Mesenchymal stem cell (in vitro differentiated cells and primary cell): ENCODE results near the gene ATXN7L1.

ENCODE experiments used
- DNase-seq: peaks from one replicate; pipeline ENCODE4 v3.0.0-alpha.2; 2013
- H2AFZ ChIP-seq: one replicate; pipeline ENCODE4 v1.6.1; 2013; ENCODE audit warnings: low read depth, mild to moderate bottlenecking, control low read depth, inconsistent platforms, low read length, moderate library complexity
- H2AK5ac ChIP-seq: 2 replicates; pipeline ENCODE4 v1.6.1; 2013; ENCODE audit warnings: low read length, moderate library complexity, mild to moderate bottlenecking, inconsistent platforms; ENCODE audit not compliant: severe bottlenecking
- H2BK120ac ChIP-seq: one replicate; pipeline ENCODE4 v1.6.1; 2013; ENCODE audit warnings: low read depth, mild to moderate bottlenecking, inconsistent platforms, low read length, moderate library complexity
- H2BK12ac ChIP-seq, 2 experiments: one replicate each; pipeline ENCODE4 v1.6.1; 2013; ENCODE audit warnings: inconsistent platforms in 2 of 2, low read length in 2 of 2, mild to moderate bottlenecking in 2 of 2, moderate library complexity in 2 of 2, control low read depth in 1 of 2
- H2BK15ac ChIP-seq: one replicate; pipeline ENCODE4 v1.6.1; 2013; ENCODE audit warnings: mild to moderate bottlenecking, low read depth, inconsistent platforms; ENCODE audit not compliant: poor library complexity, severe bottlenecking
- H2BK5ac ChIP-seq: 2 replicates; pipeline ENCODE4 v1.6.1; 2013; ENCODE audit warnings: low read depth, mild to moderate bottlenecking, low read length, control low read depth, inconsistent platforms; ENCODE audit not compliant: poor library complexity, severe bottlenecking
- H3K14ac ChIP-seq, 2 experiments: one replicate each; pipeline ENCODE4 v1.6.1; 2013; ENCODE audit warnings: inconsistent platforms in 2 of 2, low read length in 2 of 2, control low read depth in 1 of 2, mild to moderate bottlenecking in 1 of 2, moderate library complexity in 1 of 2
- H3K18ac ChIP-seq, 2 experiments: one replicate each; pipeline ENCODE4 v1.6.1; 2013; ENCODE audit warnings: inconsistent platforms in 2 of 2, low read length in 2 of 2, control low read depth in 1 of 2, low read depth in 1 of 2, mild to moderate bottlenecking in 1 of 2
- H3K23ac ChIP-seq, 2 experiments: one replicate each; pipeline ENCODE4 v1.6.1; 2013; ENCODE audit warnings: inconsistent platforms in 2 of 2, low read length in 2 of 2, mild to moderate bottlenecking in 2 of 2, moderate library complexity in 2 of 2, control low read depth in 1 of 2
- H3K27ac ChIP-seq: 2 replicates; pipeline ENCODE4 v1.5.1; 2013; ENCODE audit warnings: mild to moderate bottlenecking, moderate library complexity, low read length, control low read depth, inconsistent platforms; ENCODE audit not compliant: poor library complexity, severe bottlenecking
- H3K27me3 ChIP-seq, 2 experiments: 2 replicates each; pipeline versions ENCODE4 v1.6.1 to v1.7.0; 2013; ENCODE audit warnings: low read length in 2 of 2, mild to moderate bottlenecking in 2 of 2, moderate library complexity in 2 of 2, control low read depth in 1 of 2, inconsistent platforms in 1 of 2; ENCODE audit not compliant: control insufficient read depth in 1 of 2, insufficient read depth in 1 of 2
- H3K36me3 ChIP-seq, 2 experiments: 2 replicates each; pipeline versions ENCODE4 v1.6.1 to v1.7.0; 2013; ENCODE audit warnings: low read length in 2 of 2, control low read depth in 1 of 2, inconsistent platforms in 1 of 2, low read depth in 1 of 2, mild to moderate bottlenecking in 1 of 2; ENCODE audit not compliant: insufficient read depth in 2 of 2, control insufficient read depth in 1 of 2
- H3K4ac ChIP-seq, 2 experiments: one replicate each; pipeline ENCODE4 v1.6.1; 2013; ENCODE audit warnings: inconsistent platforms in 2 of 2, low read length in 2 of 2, mild to moderate bottlenecking in 2 of 2, moderate library complexity in 2 of 2, control low read depth in 1 of 2, low read depth in 1 of 2
- H3K4me1 ChIP-seq: 2 replicates; pipeline ENCODE4 v1.6.1; 2013; ENCODE audit warnings: low read depth, low read length, control low read depth; ENCODE audit not compliant: control insufficient read depth, insufficient read depth
- H3K4me2 ChIP-seq: 2 replicates; pipeline ENCODE4 v1.6.1; 2013; ENCODE audit warnings: low read length, mild to moderate bottlenecking, inconsistent platforms; ENCODE audit not compliant: poor library complexity, severe bottlenecking
- H3K4me3 ChIP-seq, 2 experiments: 2 replicates each; pipeline versions ENCODE4 v1.5.1 to v1.7.0; 2013; ENCODE audit warnings: low read length in 2 of 2, mild to moderate bottlenecking in 2 of 2, control low read depth in 1 of 2, low read depth in 1 of 2; ENCODE audit not compliant: insufficient read depth in 1 of 2
- H3K79me1 ChIP-seq: replicated peaks from 2 replicates; pipeline ENCODE4 v1.6.1; 2013; ENCODE audit warnings: mild to moderate bottlenecking, control low read depth, low read length, inconsistent platforms; ENCODE audit not compliant: poor library complexity, severe bottlenecking
- H3K9ac ChIP-seq: 2 replicates; pipeline ENCODE4 v1.7.0; 2013; ENCODE audit warnings: mild to moderate bottlenecking, low read length, moderate library complexity
- H3K9me3 ChIP-seq: 2 replicates; pipeline ENCODE4 v1.7.0; 2013; ENCODE audit warnings: mild to moderate bottlenecking, low read length; ENCODE audit not compliant: control insufficient read depth
- H4K8ac ChIP-seq: one replicate; pipeline ENCODE4 v1.6.1; 2013; ENCODE audit warnings: inconsistent platforms, mild to moderate bottlenecking, low read length, moderate library complexity
- H4K91ac ChIP-seq: one replicate; pipeline ENCODE4 v1.6.1; 2013; ENCODE audit warnings: mild to moderate bottlenecking, low read length, inconsistent platforms
- WGBS: methylation state at CpG from one replicate; pipeline ENCODE4 v1.1.7; 2013; ENCODE audit warnings: mixed read lengths; 5-methylcytosine and 5-hydroxymethylcytosine counted together

The ATXN7L1 gene

GRCh38 chr7:105816266-105816843 lies 60.0 kb downstream of the ATXN7L1 start:
- H3K14ac ChIP-seq, result no peak overlapping the region
- H3K18ac ChIP-seq, result peak overlapping the region in 1 of 2 experiments; percentile 37
- no peak overlapping the region for H2BK120ac ChIP-seq
- H3K36me3 ChIP-seq, result peaks cover 5 to 13% of the 10 kb centered on the region in 2 experiments
- WGBS, result 77% methylated on average over 5 of the region's 5 CpGs
- no peak overlapping the region for H2AK5ac ChIP-seq
- no peaks in the 10 kb centered on the region for H3K4me1 ChIP-seq
- no peak overlapping the region for H2AFZ ChIP-seq
- H4K8ac ChIP-seq, result no peak overlapping the region
- no peak overlapping the region for H3K9ac ChIP-seq
- H4K91ac ChIP-seq, result no peak overlapping the region
- H3K4me3 ChIP-seq, result no peak overlapping the region
- H3K27ac ChIP-seq, result no peak overlapping the region
- H2BK5ac ChIP-seq, result no peak overlapping the region
- H3K4me2 ChIP-seq, result no peak overlapping the region
- no peaks in the 10 kb centered on the region for H3K9me3 ChIP-seq
- H3K79me1 ChIP-seq, result peaks cover 10% of the 10 kb centered on the region
- no peak overlapping the region for H3K4ac ChIP-seq
- DNase-seq, result no peak
- H2BK15ac ChIP-seq, result no peak overlapping the region
- H3K27me3 ChIP-seq, result no peaks in the 10 kb centered on the region
- no peak overlapping the region for H3K23ac ChIP-seq
- peak overlapping the region in 1 of 2 experiments; percentile 12 for H2BK12ac ChIP-seq

- WGBS, result 98% methylated on average over 4 of the region's 6 CpGs
- Histone ChIP-seq H3K4me3 (no peak overlapping the region), H2BK5ac (no peak overlapping the region), H3K14ac (no peak overlapping the region), H3K18ac (no peak overlapping the region), H3K79me1 (peaks cover 14% of the 10 kb centered on the region), H2BK12ac (no peak overlapping the region), H3K4ac (no peak overlapping the region), H2BK120ac (no peak overlapping the region), H2AFZ (no peak overlapping the region), H3K4me2 (no peak overlapping the region), H3K36me3 (peaks cover 5 to 10% of the 10 kb centered on the region in 2 experiments), H4K91ac (no peak overlapping the region), H3K27me3 (no peaks in the 10 kb centered on the region), H3K9ac (no peak overlapping the region), H3K23ac (no peak overlapping the region), H3K4me1 (no peaks in the 10 kb centered on the region), H3K27ac (no peak overlapping the region), H2AK5ac (no peak overlapping the region), H4K8ac (no peak overlapping the region), H3K9me3 (no peaks in the 10 kb centered on the region), H2BK15ac (no peak overlapping the region)
- no peak for DNase-seq
These were observed 60.8 kb downstream of the ATXN7L1 start for GRCh38 chr7:105815576-105815975.

- no peaks in the 10 kb centered on the region for H3K9me3 ChIP-seq
- no peak overlapping the region for H3K27ac ChIP-seq
- H3K14ac ChIP-seq, result no peak overlapping the region
- no peak overlapping the region for H3K9ac ChIP-seq
- no peaks in the 10 kb centered on the region for H3K27me3 ChIP-seq
- peaks cover 15% of the 10 kb centered on the region for H3K79me1 ChIP-seq
- H3K4ac ChIP-seq, result no peak overlapping the region
- H3K4me2 ChIP-seq, result no peak overlapping the region
- H2BK12ac ChIP-seq, result no peak overlapping the region
- H2AFZ ChIP-seq, result no peak overlapping the region
- no peak overlapping the region for H3K4me3 ChIP-seq
- no peak overlapping the region for H2AK5ac ChIP-seq
- no peak overlapping the region for H2BK15ac ChIP-seq
- H4K91ac ChIP-seq, result no peak overlapping the region
- no peaks in the 10 kb centered on the region for H3K4me1 ChIP-seq
- DNase-seq, result no peak
- H3K36me3 ChIP-seq, result peaks cover 0 to 2% of the 10 kb centered on the region in 2 experiments
- no peak overlapping the region for H3K18ac ChIP-seq
- no peak overlapping the region for H4K8ac ChIP-seq
- no peak overlapping the region for H2BK5ac ChIP-seq
- H3K23ac ChIP-seq, result no peak overlapping the region
- no peak overlapping the region for H2BK120ac ChIP-seq
These were observed 61.9 kb downstream of the ATXN7L1 start for GRCh38 chr7:105814481-105814880.

GRCh38 chr7:105811189-105811847 lies 65.1 kb downstream of the ATXN7L1 start:
- Histone ChIP-seq H3K4ac (no peak overlapping the region), H2AFZ (no peak overlapping the region), H3K23ac (no peak overlapping the region), H3K4me3 (no peak overlapping the region), H3K18ac (no peak overlapping the region), H3K27me3 (no peaks in the 10 kb centered on the region), H2BK5ac (no peak overlapping the region), H3K4me2 (no peak overlapping the region), H2BK12ac (no peak overlapping the region), H3K9ac (no peak overlapping the region), H3K27ac (no peak overlapping the region), H2BK15ac (no peak overlapping the region), H3K14ac (no peak overlapping the region), H2BK120ac (no peak overlapping the region), H3K9me3 (no peaks in the 10 kb centered on the region), H3K4me1 (peaks cover 9% of the 10 kb centered on the region), H2AK5ac (no peak overlapping the region), H3K79me1 (peaks cover 22% of the 10 kb centered on the region), H4K91ac (no peak overlapping the region), H4K8ac (no peak overlapping the region), H3K36me3 (no peaks in the 10 kb centered on the region)
- DNase-seq, result no peak
- WGBS, result 96% methylated on average over 6 of the region's 6 CpGs
